K562 (cell line): Measurements from ENCODE around the gene CLCNKB. TPM values are rescaled to one million over a fixed set of nuclear protein-coding genes. Genes with fewer than 3 reads are reported as not detected.

Source experiments
- ATAC-seq: fragments of 200-7000 bp; cut with Tn5 transposase; 3 replicates; pipeline ENCODE4 v1.9.1; 2020; ENCODE audit warnings: moderate library complexity
- BruUV-seq: library from RNA; stranded (reverse); fragments of 400-500 nt; replicated peaks from 2 replicates; lab custom pipeline; 2021; lab: Mats Ljungman, UMichigan
- CTCF ChIA-PET: fragments of 300-600 bp; formaldehyde crosslinking; extraction: SDS; loops from one replicate; lab custom pipeline; 2021; ENCODE audit warnings: low intra/inter-chr PET ratio; lab: Yijun Ruan, JAX
- POLR2A ChIA-PET: fragments of 300-600, 350-650 bp; sonication (Branson Sonifier 250); formaldehyde crosslinking; extraction: SDS; loops from one replicate; lab custom pipeline; 2021; ENCODE audit warnings: antibody characterized with exemption, inconsistent platforms; lab: Yijun Ruan, JAX
- DNase-seq, 4 experiments: peaks; one replicate each; pipeline versions ENCODE4 v3.0.0 to v3.0.0-alpha.2; 2011 to 2018; ENCODE audit warnings: low spot score in 3 of 4, mixed read lengths in 3 of 4; ENCODE audit errors: extremely low read depth in 1 of 4
- FAIRE-seq: peaks from 2 replicates; lab custom pipeline; 2011; peaks lifted over from hg19 to GRCh38; lab: Jason Lieb, UNC
- H2AFZ ChIP-seq: 2 replicates; pipeline ENCODE4 v1.6.0; 2011; ENCODE audit warnings: low read depth, low read length, control low read depth, inconsistent platforms
- H3K27ac ChIP-seq: fragments of 200-600 bp; 3 replicates; pipeline ENCODE4 v1.8.0; 2011; ENCODE audit warnings: low read depth, mild to moderate bottlenecking, control low read depth, inconsistent platforms, low read length, moderate library complexity, mixed read lengths; ENCODE audit errors: extremely low read depth
- H3K27me3 ChIP-seq, 2 experiments: fragments of 300-600 bp in 1 of 2; 2 replicates in 1 of 2; 3 replicates in 1 of 2; pipeline versions ENCODE4 v1.6.0 to v1.8.0; 2011; ENCODE audit warnings: inconsistent platforms in 2 of 2, low read length in 2 of 2, mild to moderate bottlenecking in 1 of 2, mixed read lengths in 1 of 2, moderate library complexity in 1 of 2; ENCODE audit not compliant: control insufficient read depth in 2 of 2, insufficient read depth in 2 of 2
- H3K36me3 ChIP-seq: fragments of 300-600 bp; 3 replicates; pipeline ENCODE4 v1.8.0; 2011; ENCODE audit warnings: mild to moderate bottlenecking, low read length, inconsistent platforms; ENCODE audit not compliant: control insufficient read depth, insufficient read depth
- H3K4me1 ChIP-seq, 2 experiments: fragments of 200-600 bp in 1 of 2; replicated peaks in 1 of 2; 2 replicates in 1 of 2; 3 replicates in 1 of 2; pipeline versions ENCODE4 v1.5.1 to v1.8.0; 2011; ENCODE audit warnings: inconsistent platforms in 2 of 2, low read length in 2 of 2, mild to moderate bottlenecking in 1 of 2, mixed read lengths in 1 of 2, moderate library complexity in 1 of 2; ENCODE audit not compliant: control insufficient read depth in 2 of 2, insufficient read depth in 2 of 2
- H3K4me2 ChIP-seq: 2 replicates; pipeline ENCODE4 v1.6.1; 2011; ENCODE audit warnings: low read length, control low read depth, inconsistent platforms, mixed read lengths; ENCODE audit not compliant: insufficient read depth
- H3K4me3 ChIP-seq: fragments of 200-600 bp; sonication (generic), shearing (Covaris generic); 2 replicates; pipeline ENCODE4 v1.5.1; 2016; ENCODE audit warnings: control low read depth, inconsistent platforms
- H3K79me2 ChIP-seq: fragments of 200-600 bp; 3 replicates; pipeline ENCODE4 v1.8.0; 2011; ENCODE audit warnings: low read length, inconsistent platforms; ENCODE audit not compliant: control insufficient read depth, insufficient read depth
- H3K9ac ChIP-seq, 2 experiments: 2 replicates each; pipeline versions ENCODE4 v1.6.0 to v1.6.1; 2011; ENCODE audit warnings: low read depth in 2 of 2, low read length in 2 of 2, control low read depth in 1 of 2, inconsistent platforms in 1 of 2, mild to moderate bottlenecking in 1 of 2, mixed read lengths in 1 of 2; ENCODE audit not compliant: insufficient read depth in 1 of 2
- H3K9me1 ChIP-seq: one replicate; pipeline ENCODE4 v1.6.0; 2011; ENCODE audit warnings: inconsistent platforms, mild to moderate bottlenecking, low read length, moderate library complexity; ENCODE audit not compliant: control insufficient read depth, insufficient read depth
- H3K9me3 ChIP-seq: replicated peaks from 2 replicates; pipeline ENCODE4 v1.5.1; 2011; ENCODE audit warnings: low read depth, low read length, inconsistent platforms; ENCODE audit not compliant: control insufficient read depth, insufficient read depth
- H4K20me1 ChIP-seq: replicated peaks from 2 replicates; pipeline ENCODE4 v1.6.1; 2011; ENCODE audit warnings: low read length, inconsistent platforms, mixed read lengths; ENCODE audit not compliant: control insufficient read depth, insufficient read depth
- CHD1 ChIP-seq: fragments of 200-600 bp; sonication (generic); IDR thresholded peaks from one replicate; pipeline ENCODE4 v1.6.1; 2012; ENCODE audit warnings: mild to moderate bottlenecking, moderate library complexity, low read length, inconsistent platforms
- ZNF197 ChIP-seq: fragments of 200-800 bp; sonication (Bioruptor generic); IDR thresholded peaks from 2 replicates; pipeline ENCODE4 v1.6.1; 2016; ENCODE audit warnings: low read depth, missing genetic modification characterization, missing compliant biosample characterization
- ZNF316 ChIP-seq: fragments of 450-650 bp; IDR thresholded peaks from 2 replicates; pipeline ENCODE4 v1.6.1; 2016
- ZNF511 ChIP-seq: sonication (generic); formaldehyde crosslinking; IDR thresholded peaks from 2 replicates; pipeline ENCODE4 v1.8.0; 2022; ENCODE audit warnings: mild to moderate bottlenecking, missing genetic modification reagents
- ZNF586 ChIP-seq: fragments of 450-650 bp; formaldehyde crosslinking; conservative IDR thresholded peaks from 2 replicates; pipeline ENCODE4 v1.4.0; 2020; ENCODE audit warnings: mild to moderate bottlenecking, moderate library complexity
- ZNF695 ChIP-seq: fragments of 450-650 bp; formaldehyde crosslinking; IDR thresholded peaks from 2 replicates; pipeline ENCODE4 v1.4.0; 2020; ENCODE audit warnings: mild to moderate bottlenecking, moderate library complexity
- whole genome bisulfite sequencing: fragments of 100-300 bp; shearing (Covaris generic); methylation state at CpG from one replicate; pipeline ENCODE4 v1.1.6; 2016; ENCODE audit warnings: low coverage, mixed read lengths; ENCODE audit not compliant: insufficient coverage; ENCODE audit errors: missing lambda C conversion rate; 5-methylcytosine and 5-hydroxymethylcytosine counted together
- in situ Hi-C: fragments of 300-500 bp; cut with MboI; formaldehyde crosslinking; loops from 4 replicates; pipeline ENCODE4 v1.15.0; 2018; ENCODE audit warnings: inconsistent platforms, mixed read lengths
- intact Hi-C: fragments of 100-400 bp; cut with micrococcal nuclease; formaldehyde crosslinking; loops from 2 replicates; pipeline ENCODE4 v1.14.2; 2022
- polyA plus RNA-seq, 8 experiments: library from polyadenylated mRNA; depleted of rRNA in 4 of 8; stranded (reverse) in 5 of 8; unstranded in 3 of 8; fragments of >200 nt; fragmentation: Nextera tagmentation in 2 of 8; fragmentation: Illumina TruSeq in 1 of 8; extraction: Ambion mirVana in 2 of 8; extraction: Trizol in 1 of 8; gene quantifications; 2 replicates each; pipeline versions ENCODE4 v1.2.1 to v1.2.3, GENCODE V29; 2011 to 2014; ENCODE audit warnings: inconsistent platforms in 1 of 8, missing spikeins in 1 of 8
- total RNA-seq, 7 experiments: library from RNA; depleted of rRNA in 6 of 7; stranded (reverse); fragments of >200 nt in 6 of 7; fragmentation: Illumina TruSeq in 2 of 7; extraction: Trizol in 2 of 7; gene quantifications; 2 replicates each; pipeline versions ENCODE4 v1.2.1 to v1.2.3, GENCODE V29; 2011 to 2021; ENCODE audit warnings: low replicate concordance in 1 of 7

Gene CLCNKB
- total and polyA plus RNA-seq, 9 of the 15 experiments (the other 6 are each of a cell fraction or from before 2014, with no cell fraction given) = 0.08 to 1.7 (median 0.64) TPM

GRCh38 chr1:16063226-16063829, 19.7 kb downstream of the CLCNKB start:
- intact Hi-C loops = no loop called here
- H3K27ac ChIP-seq = no peak overlapping the region
- H3K9me1 ChIP-seq = no peaks in the 10 kb centered on the region
- H3K9me3 ChIP-seq = no peaks in the 10 kb centered on the region
- TF ChIP-seq ZNF197 (CRISPR knock-in tag) (no peak), ZNF316 (no peak), ZNF511 (CRISPR knock-in tag) (no peak), ZNF695 (CRISPR knock-in tag) (no peak), CHD1 (peak; percentile 38), ZNF586 (CRISPR knock-in tag) (no peak)
- H4K20me1 ChIP-seq = peaks cover 10% of the 10 kb centered on the region; the same call in 1 of the 2 replicates
- H3K4me1 ChIP-seq = peaks cover 0 to 19% of the 10 kb centered on the region in 2 experiments; a peak in 2 of 5 replicates
- 33% methylated on average over 15 of the region's 15 CpGs for WGBS
- H3K36me3 ChIP-seq = no peaks in the 10 kb centered on the region
- BruUV-seq = no TSS peak
- POLR2A ChIA-PET = no interaction called here
- FAIRE-seq = no peak
- in situ Hi-C loops = loop anchor here (10.0 kb wide), 1 partner anchor 49 kb away; the partner anchor contains the start of gene HSPB7
- no peak for DNase-seq
- H3K27me3 ChIP-seq = peaks cover 11 to 56% of the 10 kb centered on the region in 2 experiments
- no peak overlapping the region for H3K4me3 ChIP-seq
- 0 out of 4 replicates have a peak overlapping the region, but pooled peaks of 1 of the 2 experiments have one; percentile 55 for H3K9ac ChIP-seq
- no peaks in the 10 kb centered on the region for H3K79me2 ChIP-seq
- no peak overlapping the region for H2AFZ ChIP-seq
- CTCF ChIA-PET = no interaction called here
- no peak overlapping the region for H3K4me2 ChIP-seq
- no peak for ATAC-seq
